Muscle layer of colon (tissue), 2 donors: ENCODE results near the gene IKBKE.
A peak's percentile ranks its signal among the peaks of the same experiment; 100 is the strongest.

ENCODE experiments used
- H3K27ac ChIP-seq: one replicate; pipeline ENCODE4 v1.7.0; 2013; ENCODE audit warnings: low read depth, mild to moderate bottlenecking, low read length, moderate library complexity
- H3K27me3 ChIP-seq, 2 donors: one replicate each; pipeline ENCODE4 v1.7.0; 2013; ENCODE audit warnings: low read length in 2 of 2, mild to moderate bottlenecking in 2 of 2; ENCODE audit not compliant: insufficient read depth in 2 of 2, control insufficient read depth in 1 of 2
- H3K36me3 ChIP-seq: one replicate; pipeline ENCODE4 v1.7.0; 2013; ENCODE audit warnings: mild to moderate bottlenecking, low read length; ENCODE audit not compliant: insufficient read depth
- H3K4me1 ChIP-seq: one replicate; pipeline ENCODE4 v1.7.0; 2013; ENCODE audit warnings: mild to moderate bottlenecking, low read length; ENCODE audit not compliant: insufficient read depth
- H3K4me3 ChIP-seq, 2 donors: one replicate each; pipeline ENCODE4 v1.7.0; 2013; ENCODE audit warnings: low read length in 2 of 2, low read depth in 1 of 2, mild to moderate bottlenecking in 1 of 2, moderate library complexity in 1 of 2
- H3K9ac ChIP-seq: one replicate; pipeline ENCODE4 v1.7.0; 2013; ENCODE audit warnings: low read length
- H3K9me3 ChIP-seq: one replicate; pipeline ENCODE4 v1.7.0; 2013; ENCODE audit warnings: mild to moderate bottlenecking, low read length
- donor health status: abdominal sarcoma.
- donor health status: Adenocarcinoma of cecum.

Gene IKBKE

DNA sequence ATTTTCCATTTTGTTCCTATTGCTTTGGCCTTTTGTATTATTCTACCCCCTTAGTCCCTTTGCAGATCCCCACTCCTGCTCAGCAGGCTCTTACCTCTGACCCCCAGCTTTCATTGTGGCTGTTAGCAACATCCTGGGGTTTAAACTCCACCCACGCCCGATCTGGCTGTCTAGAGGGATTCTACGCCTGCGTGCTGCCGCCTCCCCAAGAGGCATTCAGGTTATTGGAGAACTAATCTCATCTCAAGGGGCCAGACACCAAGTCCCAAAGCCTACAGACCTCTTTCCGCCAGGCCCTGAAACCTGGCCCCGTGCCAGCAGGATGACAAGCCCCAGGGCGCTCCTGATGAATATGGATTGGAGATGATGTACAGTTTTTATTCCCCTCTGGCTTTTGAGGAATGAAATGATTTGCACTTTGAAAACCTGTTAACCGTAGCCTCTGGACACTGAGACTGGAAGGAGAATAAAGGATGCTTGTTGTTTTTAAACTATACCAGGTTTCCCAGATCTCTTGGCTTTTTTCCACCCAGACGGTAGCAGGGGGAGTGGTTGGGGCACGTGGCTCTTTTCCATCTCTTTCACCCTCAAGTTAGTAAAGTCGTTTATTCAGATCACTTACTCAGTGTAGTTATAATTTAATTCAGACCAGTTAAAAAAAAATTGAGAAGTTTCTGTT is 14.5 kb upstream of the IKBKE start:
- Histone ChIP-seq H3K27ac (no peak overlapping the region), H3K9me3 (no peaks in the 10 kb centered on the region), H3K4me1 (peaks cover 18% of the 10 kb centered on the region), H3K9ac (no peak overlapping the region), H3K4me3 (no peak overlapping the region), H3K36me3 (peaks cover 25% of the 10 kb centered on the region), H3K27me3 (no peaks in the 10 kb centered on the region)

DNA sequence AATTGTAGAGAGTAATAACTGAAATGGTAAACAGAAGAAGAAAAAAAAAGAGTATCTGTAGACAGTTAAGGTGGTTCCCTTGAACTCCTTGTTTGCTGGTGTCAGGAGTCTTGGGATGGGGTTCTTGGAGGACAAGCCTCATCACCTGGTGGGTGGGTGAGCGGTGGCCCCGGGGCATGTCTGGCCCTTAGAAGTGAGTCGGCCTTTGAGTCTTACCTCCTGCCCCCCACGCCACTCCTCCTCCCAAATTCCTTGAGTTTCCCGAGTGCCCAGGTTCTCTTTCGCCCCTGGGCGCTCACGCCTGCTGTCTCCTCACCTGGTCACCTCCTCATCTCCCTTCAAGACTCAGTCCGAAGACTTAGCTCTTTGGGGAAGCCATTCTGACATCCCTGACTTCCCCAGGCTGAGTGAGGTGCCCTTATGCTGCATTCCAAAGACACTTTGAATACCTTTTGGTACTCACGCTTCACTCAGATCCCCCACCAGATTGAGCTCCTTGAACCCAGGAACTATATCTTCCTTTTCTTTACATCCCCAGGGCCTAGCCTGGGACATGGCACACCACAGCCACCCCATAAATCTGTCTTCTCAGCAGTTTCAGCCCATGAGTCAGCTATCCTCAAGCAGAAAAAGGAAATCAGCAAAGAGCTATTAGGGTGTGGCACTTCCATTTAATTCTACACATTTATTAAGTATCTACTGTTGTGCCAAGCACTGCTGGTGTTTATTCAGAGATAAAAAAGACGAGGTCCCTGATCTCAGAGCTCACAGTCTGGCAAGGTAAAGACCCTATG is 13.5 kb upstream of the IKBKE start:
- Histone ChIP-seq H3K36me3 (peaks cover 22% of the 10 kb centered on the region), H3K4me1 (peaks cover 18% of the 10 kb centered on the region), H3K27ac (no peak overlapping the region), H3K27me3 (no peaks in the 10 kb centered on the region), H3K9me3 (no peaks in the 10 kb centered on the region), H3K4me3 (no peak overlapping the region), H3K9ac (no peak overlapping the region)

- Histone ChIP-seq H3K36me3 (peaks cover 19% of the 10 kb centered on the region), H3K27ac (peak overlapping the region; percentile 3), H3K9ac (no peak overlapping the region), H3K27me3 (no peaks in the 10 kb centered on the region), H3K4me1 (peaks cover 18% of the 10 kb centered on the region), H3K4me3 (no peak overlapping the region), H3K9me3 (no peaks in the 10 kb centered on the region)
Measured at GRCh38 chr1:206457408-206458120, 12.7 kb upstream of the IKBKE start.

DNA sequence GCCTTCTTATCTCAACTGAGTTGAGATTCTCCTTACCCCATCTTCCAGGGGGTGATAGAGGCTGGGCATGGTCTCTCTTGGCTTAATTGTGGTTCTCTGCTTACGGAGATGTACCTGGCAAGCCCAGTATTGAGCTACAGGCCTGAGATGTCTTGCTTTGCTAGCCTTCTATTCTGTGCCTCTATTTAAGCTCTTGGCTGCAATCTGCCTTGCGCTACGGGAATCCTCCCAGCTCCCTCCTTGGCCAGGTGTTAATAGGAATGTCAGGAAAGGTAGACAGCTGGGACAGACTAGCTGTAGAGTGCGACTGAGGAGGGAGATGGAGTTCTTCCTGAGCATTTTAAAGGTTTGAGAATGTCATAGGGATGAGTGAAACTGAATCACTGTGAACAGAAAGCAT is 10.6 kb upstream of the IKBKE start:
- peaks cover 18% of the 10 kb centered on the region for H3K4me1 ChIP-seq
- no peaks in the 10 kb centered on the region for H3K27me3 ChIP-seq
- H3K36me3 ChIP-seq: peaks cover 14% of the 10 kb centered on the region
- no peaks in the 10 kb centered on the region for H3K9me3 ChIP-seq
- H3K4me3 ChIP-seq: no peak overlapping the region
- H3K9ac ChIP-seq: no peak overlapping the region
- no peak overlapping the region for H3K27ac ChIP-seq

DNA sequence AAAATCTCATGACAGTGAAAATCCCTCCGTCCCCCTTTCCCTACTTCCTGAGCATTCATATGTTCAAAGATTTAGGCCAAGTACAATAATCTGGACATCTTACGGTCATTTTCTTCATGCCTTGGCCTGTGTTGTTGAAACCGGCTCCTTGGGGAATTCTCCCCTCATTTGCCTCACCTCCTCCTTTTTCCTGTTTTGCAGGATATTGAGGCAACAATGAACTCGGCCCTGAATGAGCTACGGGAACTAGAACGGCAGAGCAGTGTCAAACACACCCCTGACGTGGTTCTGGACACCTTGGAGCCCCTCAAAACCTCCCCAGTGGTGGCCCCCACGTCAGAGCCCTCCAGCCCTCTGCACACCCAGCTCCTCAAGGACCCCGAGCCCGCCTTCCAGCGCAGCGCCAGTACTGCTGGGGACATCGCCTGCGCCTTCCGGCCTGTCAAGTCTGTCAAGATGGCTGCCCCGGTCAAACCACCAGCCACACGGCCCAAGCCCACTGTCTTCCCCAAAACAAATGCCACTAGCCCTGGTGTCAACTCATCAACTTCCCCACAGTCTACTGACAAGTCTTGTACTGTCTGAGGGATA is 9.3 kb upstream of the IKBKE start:
- peaks cover 13% of the 10 kb centered on the region for H3K4me1 ChIP-seq
- H3K9me3 ChIP-seq: no peaks in the 10 kb centered on the region
- H3K4me3 ChIP-seq: no peak overlapping the region
- H3K27ac ChIP-seq: no peak overlapping the region
- H3K27me3 ChIP-seq: no peaks in the 10 kb centered on the region
- H3K36me3 ChIP-seq: peaks cover 6% of the 10 kb centered on the region
- no peak overlapping the region for H3K9ac ChIP-seq

- H3K36me3 ChIP-seq: peaks cover 6% of the 10 kb centered on the region
Measured at GRCh38 chr1:206461602-206462455, 8.4 kb upstream of the IKBKE start.

DNA sequence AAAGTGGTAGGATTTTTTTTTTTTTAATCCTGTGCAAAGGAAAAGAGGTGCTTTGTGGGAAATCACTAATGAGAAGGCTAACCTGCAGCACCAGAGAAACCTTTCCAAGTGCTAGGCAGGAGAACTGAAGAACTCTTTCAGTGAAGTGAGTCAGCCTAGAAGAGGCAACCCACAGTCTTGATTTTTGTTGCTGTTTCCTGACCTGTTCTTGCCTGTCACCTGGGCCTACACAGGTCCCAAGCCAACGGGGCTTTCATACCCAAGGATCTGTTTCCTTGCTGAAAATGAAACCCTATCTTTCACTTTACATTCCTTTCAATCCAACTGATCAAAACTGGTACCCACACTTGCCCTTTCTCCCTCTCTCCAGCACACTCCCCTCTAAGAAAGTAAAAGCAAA is 7.1 kb upstream of the IKBKE start:
- Histone ChIP-seq H3K4me1 (no peaks in the 10 kb centered on the region), H3K27ac (no peak overlapping the region)

More at GRCh38 chr1:206461602-206462455, 8.4 kb upstream of the IKBKE start:
- H3K4me3 ChIP-seq: no peak overlapping the region
- no peaks in the 10 kb centered on the region for H3K9me3 ChIP-seq
- no peak overlapping the region for H3K9ac ChIP-seq
- H3K4me1 ChIP-seq: peaks cover 7% of the 10 kb centered on the region
- no peak overlapping the region for H3K27ac ChIP-seq
- no peaks in the 10 kb centered on the region for H3K27me3 ChIP-seq

GRCh38 chr1:206463911-206464310 is 6.4 kb upstream of the IKBKE start:
- Histone ChIP-seq H3K36me3 (peaks cover 6% of the 10 kb centered on the region), H3K4me1 (no peaks in the 10 kb centered on the region), H3K27ac (no peak overlapping the region), H3K9ac (no peak overlapping the region), H3K27me3 (peaks cover 0 to 17% of the 10 kb centered on the region in 2 donors), H3K4me3 (no peak overlapping the region), H3K9me3 (no peaks in the 10 kb centered on the region)

More for the DNA sequence above, 7.1 kb upstream of the IKBKE start:
- Histone ChIP-seq H3K9ac (no peak overlapping the region), H3K27me3 (peaks cover 0 to 9% of the 10 kb centered on the region in 2 donors), H3K36me3 (peaks cover 6% of the 10 kb centered on the region), H3K9me3 (no peaks in the 10 kb centered on the region), H3K4me3 (no peak overlapping the region)

DNA sequence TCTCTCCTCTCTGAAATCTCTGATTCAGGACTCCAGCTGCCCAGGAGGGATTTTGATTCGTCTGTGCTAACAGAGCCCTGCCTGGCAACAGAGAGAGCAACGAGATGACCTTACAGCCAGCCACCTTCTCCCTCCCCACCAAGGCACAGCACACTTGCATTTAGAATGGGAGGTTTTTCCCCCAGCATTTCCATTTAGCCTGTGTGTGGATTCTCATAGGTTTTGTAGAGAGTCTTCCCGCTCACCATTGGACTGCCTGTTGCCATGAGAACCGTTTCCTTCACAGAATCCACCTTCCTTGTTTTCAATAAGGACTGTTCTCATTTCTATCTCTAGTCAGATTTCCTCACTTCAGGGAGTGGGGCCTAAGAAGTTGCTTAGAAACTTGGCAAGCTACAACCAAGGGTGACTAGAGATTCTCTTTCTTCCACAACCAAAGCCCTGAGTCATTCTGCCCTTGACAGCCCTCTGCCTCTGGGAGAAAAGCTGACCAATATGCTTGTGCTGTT is 5.8 kb upstream of the IKBKE start:
- no peak overlapping the region for H3K27ac ChIP-seq
- no peak overlapping the region for H3K9ac ChIP-seq

DNA sequence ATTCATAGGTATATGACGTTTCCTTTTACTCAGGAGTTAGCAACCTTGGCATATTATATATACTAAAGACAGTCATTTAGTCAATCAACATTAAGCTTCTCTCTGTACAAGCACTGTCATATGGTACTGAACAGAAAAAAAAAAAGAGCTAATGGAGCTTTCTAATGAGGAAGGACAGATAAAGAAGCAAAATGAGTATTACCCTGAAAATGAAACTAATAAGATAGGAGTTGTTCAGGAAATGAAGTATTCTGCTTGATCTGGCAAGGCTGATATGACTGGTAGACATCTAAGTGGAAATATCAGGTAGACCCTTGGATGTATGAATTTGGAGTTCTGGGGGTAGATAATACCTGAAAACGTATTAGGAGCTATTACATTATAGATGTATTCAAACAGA is 4.3 kb upstream of the IKBKE start:
- no peaks in the 10 kb centered on the region for H3K9me3 ChIP-seq

More for the DNA sequence above, 5.8 kb upstream of the IKBKE start:
- no peaks in the 10 kb centered on the region for H3K4me1 ChIP-seq
- peaks cover 6% of the 10 kb centered on the region for H3K36me3 ChIP-seq
- H3K4me3 ChIP-seq: no peak overlapping the region
- H3K27me3 ChIP-seq: peaks cover 0 to 17% of the 10 kb centered on the region in 2 donors
- no peaks in the 10 kb centered on the region for H3K9me3 ChIP-seq

More for the DNA sequence above, 4.3 kb upstream of the IKBKE start:
- Histone ChIP-seq H3K36me3 (peaks cover 5% of the 10 kb centered on the region), H3K4me3 (no peak overlapping the region), H3K27ac (no peak overlapping the region), H3K4me1 (peaks cover 3% of the 10 kb centered on the region), H3K27me3 (peaks cover 0 to 17% of the 10 kb centered on the region in 2 donors), H3K9ac (no peak overlapping the region)
